HG03280 (cell line): Measurements from ENCODE around the gene GRIP1.

Experiments used
- ATAC-seq: cut with Tn5 transposase; IDR thresholded peaks from one replicate; pipeline ENCODE4 v1.9.1; 2021; ENCODE audit warnings: mild to moderate bottlenecking, moderate library complexity; ENCODE audit not compliant: unreplicated experiment

GRIP1 gene

GRCh38 chr12:66341126-66341525 lies 337.8 kb downstream of the GRIP1 start:
- no peak for ATAC-seq

- ATAC-seq: no peak
Measured at GRCh38 chr12:66340131-66340530, 338.7 kb downstream of the GRIP1 start.

DNA sequence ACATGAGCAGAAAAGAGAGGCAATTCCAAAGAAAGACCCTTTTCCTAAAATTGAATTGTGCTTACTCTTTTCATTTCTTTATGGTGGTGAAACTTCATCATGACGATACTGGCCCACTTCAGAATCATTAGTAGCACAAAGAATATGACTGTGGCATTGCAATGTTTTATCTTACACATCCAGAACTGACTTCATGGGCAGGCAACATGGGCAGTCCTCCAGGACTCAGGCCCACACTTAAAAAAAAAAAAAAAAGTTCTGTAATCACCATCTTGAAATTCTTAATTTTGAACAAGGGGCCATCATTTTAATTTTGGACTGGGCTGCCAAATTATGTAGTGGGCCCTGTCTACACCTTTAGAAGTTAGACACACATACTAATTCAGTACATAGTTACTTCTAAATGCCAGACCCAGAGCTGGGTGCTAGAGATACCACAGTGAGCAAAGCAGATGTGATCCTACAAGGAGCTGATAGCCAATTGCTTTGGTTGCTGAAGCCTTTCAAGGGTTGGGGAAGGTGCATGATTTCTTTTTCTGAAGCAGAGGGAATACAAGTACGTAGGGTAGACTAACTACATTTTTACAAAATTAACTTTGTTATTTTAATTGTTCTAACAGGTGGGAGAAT lies 341.4 kb downstream of the GRIP1 start:
- no peak for ATAC-seq

DNA sequence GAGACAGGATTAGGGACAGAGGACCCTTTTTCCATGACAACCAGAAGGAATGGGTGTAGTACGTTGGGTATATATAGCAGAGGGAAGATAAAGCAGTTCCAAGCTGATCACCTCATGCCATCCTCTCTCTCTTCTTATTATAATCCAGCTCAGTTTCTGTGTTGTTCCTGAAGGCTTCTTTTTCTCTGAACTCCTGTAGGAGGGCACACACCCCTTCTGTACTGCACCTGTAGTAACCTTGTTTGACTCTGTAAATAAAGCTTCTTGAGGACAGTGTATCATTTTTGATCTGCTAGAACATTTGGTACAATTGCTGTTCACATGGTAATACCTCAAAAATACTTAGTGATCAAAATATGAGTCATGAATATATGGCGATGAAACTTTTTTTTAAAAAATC lies 343.1 kb downstream of the GRIP1 start:
- ATAC-seq: no peak

- no peak for ATAC-seq
Measured at GRCh38 chr12:66331814-66332213, 347.1 kb downstream of the GRIP1 start.

- no peak for ATAC-seq
Measured at GRCh38 chr12:66331016-66331415, 347.9 kb downstream of the GRIP1 start.

DNA sequence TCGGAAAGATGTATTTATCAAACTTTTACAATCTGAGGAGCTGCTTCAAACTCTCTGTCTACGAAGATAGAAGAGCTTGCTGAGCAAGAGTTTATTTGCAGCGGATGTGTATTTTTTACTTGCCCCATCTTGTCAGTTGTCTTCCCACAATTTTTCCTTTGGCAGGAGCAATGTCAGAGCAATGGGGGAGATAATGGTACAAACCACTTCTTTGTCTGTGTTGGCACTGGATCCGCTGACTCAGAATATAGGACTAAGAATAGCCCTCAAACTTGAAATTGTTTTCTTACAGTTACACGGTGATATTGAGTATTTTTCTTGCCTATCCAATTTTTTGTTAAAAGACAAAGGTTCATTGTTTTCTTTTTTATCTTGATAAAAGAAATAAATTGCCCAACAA lies 348.9 kb downstream of the GRIP1 start:
- no peak for ATAC-seq

DNA sequence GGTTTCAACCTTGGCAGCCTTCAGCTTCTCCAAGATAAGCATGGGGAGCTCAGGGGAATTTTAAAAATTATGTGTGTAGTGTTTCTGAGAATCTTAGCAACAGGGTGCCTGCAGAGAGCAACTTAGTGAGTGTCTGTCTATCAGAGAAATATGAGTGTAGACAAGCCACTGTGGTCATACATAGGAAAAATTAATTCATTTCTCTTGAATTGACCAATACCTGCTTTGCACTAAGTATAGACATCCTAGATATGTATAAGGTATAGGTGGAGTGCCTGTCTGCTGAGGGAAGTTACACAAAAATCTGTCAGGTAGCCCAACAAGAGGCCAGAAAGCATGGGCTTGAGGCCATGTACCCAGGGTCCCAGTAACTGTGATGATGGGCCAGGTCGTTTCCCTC lies 355.9 kb downstream of the GRIP1 start:
- ATAC-seq: no peak

GRCh38 chr12:66321435-66321834 lies 357.4 kb downstream of the GRIP1 start:
- no peak for ATAC-seq

GRCh38 chr12:66320996-66321395 lies 357.9 kb downstream of the GRIP1 start:
- ATAC-seq: no peak

GRCh38 chr12:66319266-66319954 lies 359.5 kb downstream of the GRIP1 start:
- ATAC-seq: no peak

GRCh38 chr12:66314278-66314677 lies 364.6 kb downstream of the GRIP1 start:
- ATAC-seq: no peak

- ATAC-seq: no peak
Measured at GRCh38 chr12:66312189-66312588, 366.7 kb downstream of the GRIP1 start.

GRCh38 chr12:66309606-66310005 lies 369.3 kb downstream of the GRIP1 start:
- ATAC-seq: no peak

GRCh38 chr12:66304296-66304900 lies 374.5 kb downstream of the GRIP1 start:
- no peak for ATAC-seq

DNA sequence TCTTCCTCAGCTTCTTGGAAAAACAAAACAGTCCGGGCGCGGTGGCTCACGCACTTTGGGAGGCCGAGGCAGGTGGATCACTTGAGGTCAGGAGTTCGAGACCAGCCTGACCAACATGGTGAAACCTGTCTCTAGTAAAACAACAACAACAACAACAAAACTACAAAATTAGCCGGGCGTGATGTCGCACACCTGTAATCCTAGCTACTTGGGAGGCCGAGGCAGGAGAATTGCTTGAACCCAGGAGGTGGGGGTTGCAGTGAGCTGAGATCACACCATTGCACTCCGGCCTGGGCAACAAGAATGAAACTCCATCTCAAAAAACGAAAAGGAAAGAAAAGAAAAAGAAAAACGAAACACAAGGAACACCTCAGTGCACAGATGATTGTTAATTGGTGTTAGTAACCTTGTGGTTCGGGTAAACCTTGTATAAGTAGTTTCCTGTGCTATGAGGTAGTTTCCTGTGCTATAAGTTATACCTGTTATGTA lies 375.5 kb downstream of the GRIP1 start:
- peak; percentile 45 for ATAC-seq

- no peak for ATAC-seq
Measured at GRCh38 chr12:66302827-66303169, 376.1 kb downstream of the GRIP1 start.

DNA sequence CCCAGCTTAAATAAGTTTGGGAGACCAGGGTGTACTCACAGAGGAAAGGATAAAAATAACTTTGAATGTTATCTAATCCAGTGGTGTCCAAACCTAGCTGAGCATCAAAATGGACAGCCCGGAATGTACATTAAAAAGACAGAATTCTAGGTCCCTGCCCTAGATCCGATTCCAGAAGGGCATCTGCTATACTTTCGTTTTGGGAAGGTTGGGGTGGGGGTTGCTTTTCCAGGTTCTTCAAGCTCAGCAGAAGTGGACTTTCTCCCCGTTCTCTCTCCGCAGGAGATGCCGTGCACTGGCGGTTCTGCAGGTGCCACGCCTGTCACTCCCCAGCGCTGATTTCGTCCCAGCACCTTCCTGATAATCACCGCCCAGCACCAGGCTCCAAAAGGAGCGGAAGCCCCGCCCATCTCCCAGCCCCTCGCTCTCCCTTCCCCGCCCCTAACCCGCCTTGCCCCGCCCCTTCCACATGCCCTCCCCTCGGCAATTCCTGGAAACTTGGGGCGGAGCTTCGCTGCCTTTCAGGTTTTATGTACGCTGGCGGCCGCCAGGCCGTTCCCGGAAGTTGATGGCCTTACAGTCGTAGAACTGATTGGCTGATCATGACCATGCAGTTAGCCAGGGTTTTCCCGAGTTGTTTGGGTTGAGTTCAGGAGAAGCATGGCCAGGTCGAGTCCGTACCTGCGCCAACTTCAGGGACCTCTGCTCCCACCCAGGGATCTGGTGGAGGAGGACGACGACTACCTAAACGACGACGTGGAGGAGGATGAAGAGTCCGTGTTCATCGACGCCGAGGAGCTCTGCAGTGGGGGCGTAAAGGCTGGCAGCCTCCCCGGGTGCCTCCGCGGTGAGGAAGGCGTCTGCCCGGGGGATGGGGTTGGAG lies 376.7 kb downstream of the GRIP1 start, which contains the start of gene HELB:
Gene HELB (plus strand): TSS at position 550 of the 883 bp plus-strand sequence. CDS start 111 bp downstream, at position 661.
- ATAC-seq: peak; percentile 90

- no peak for ATAC-seq
Measured at GRCh38 chr12:66297923-66298322, 381.0 kb downstream of the GRIP1 start.
